ENCODE measurements around the gene DIAPH1.
A peak's percentile ranks its signal among the peaks of the same experiment; 100 is the strongest.

Gene DIAPH1

DNA sequence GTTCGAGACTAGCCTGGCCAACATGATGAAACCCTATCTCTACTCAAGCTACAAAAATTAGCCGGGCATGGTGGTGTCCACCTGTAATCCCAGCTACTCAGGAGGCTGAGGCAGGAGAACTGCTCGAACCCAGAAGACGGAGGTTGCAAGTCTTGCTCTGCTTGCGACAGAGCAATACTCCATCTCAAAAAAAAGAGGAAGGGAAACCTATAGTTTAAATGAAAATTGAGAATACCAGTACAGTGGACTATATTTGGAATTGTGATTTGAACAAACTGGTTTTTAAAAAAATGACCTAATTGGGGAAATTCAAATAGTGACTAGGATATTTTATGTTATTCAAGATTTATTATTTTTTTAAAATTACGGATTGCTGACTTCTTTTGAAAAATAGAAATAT lies 33.2 kb downstream of the DIAPH1 start:
- peaks cover 27% of the 10 kb centered on the region for H3K36me3 ChIP-seq (ENCODE audit: insufficient read depth, low read length)
- H3K9ac ChIP-seq (ENCODE audit: low read depth, low read length) = no peak overlapping the region

DNA sequence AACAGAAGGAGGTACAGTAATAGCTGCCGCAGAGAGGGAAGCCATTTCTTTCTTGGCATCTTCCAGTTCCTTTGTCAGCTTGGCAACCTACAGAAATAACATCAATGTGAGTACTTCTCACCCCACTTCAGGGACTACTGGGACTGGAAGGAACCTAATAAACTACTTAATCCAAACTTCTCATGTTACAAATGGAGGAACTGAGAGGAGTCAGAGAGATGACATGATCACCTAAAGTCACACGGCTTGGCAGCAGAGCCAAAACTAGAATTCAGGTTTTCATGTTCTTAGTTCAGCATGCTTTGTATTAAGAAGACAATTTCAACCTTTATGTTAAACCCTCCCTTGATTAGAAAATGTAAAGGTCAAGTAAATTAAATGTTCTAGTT lies 44.7 kb downstream of the DIAPH1 start:
- H3K9me3 ChIP-seq (ENCODE audit: control insufficient read depth, insufficient read depth, low read length) = no peaks in the 10 kb centered on the region
- peaks cover 4% of the 10 kb centered on the region; the same call in 1 of the 2 replicates for H3K4me1 ChIP-seq (ENCODE audit: insufficient read depth, low read length)
- H3K9ac ChIP-seq (ENCODE audit: low read depth, low read length) = no peak overlapping the region
- H3K36me3 ChIP-seq (ENCODE audit: insufficient read depth, low read length) = peaks cover 40% of the 10 kb centered on the region

More for the DNA sequence above, 33.2 kb downstream of the DIAPH1 start:
- H3K9me3 ChIP-seq (ENCODE audit: control insufficient read depth, insufficient read depth, low read length) = no peaks in the 10 kb centered on the region
- H3K4me1 ChIP-seq (ENCODE audit: insufficient read depth, low read length) = no peaks in the 10 kb centered on the region

DNA sequence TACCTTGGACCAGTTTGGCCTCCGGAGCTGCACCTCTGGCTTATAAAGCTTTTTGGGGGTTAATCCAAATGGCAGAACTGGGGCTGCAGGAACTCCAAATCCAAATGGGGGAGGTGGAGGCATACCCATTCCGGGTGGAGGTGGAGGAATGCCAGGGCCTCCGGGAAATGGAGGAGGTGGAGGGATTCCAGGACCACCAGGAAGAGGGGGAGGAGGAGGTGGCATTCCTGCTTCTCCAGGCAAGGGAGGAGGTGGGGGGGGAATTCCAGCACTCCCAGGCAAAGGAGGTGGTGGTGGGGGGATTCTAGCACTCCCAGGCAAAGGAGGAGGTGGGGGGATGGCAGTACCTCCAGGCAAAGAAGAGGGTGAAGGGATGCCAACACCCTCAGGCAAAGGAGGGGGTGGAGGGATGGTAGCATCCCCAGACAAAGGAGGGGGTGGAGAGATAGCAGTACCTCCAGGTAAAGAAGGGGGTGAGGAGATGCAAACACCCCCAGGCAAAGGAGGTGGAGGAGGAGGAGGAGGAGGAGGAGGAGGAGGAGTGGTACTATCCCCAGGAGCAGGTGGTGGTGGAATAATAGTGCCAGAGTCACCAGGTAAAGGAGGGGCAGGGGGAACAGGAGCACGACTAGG lies 45.2 kb downstream of the DIAPH1 start:
- Histone ChIP-seq H3K9ac (ENCODE audit: low read depth, low read length) (no peak overlapping the region), H3K9me3 (ENCODE audit: control insufficient read depth, insufficient read depth, low read length) (no peaks in the 10 kb centered on the region), H3K36me3 (ENCODE audit: insufficient read depth, low read length) (peaks cover 40% of the 10 kb centered on the region), H3K4me1 (ENCODE audit: insufficient read depth, low read length) (peaks cover 4% of the 10 kb centered on the region; the same call in 1 of the 2 replicates)

DNA sequence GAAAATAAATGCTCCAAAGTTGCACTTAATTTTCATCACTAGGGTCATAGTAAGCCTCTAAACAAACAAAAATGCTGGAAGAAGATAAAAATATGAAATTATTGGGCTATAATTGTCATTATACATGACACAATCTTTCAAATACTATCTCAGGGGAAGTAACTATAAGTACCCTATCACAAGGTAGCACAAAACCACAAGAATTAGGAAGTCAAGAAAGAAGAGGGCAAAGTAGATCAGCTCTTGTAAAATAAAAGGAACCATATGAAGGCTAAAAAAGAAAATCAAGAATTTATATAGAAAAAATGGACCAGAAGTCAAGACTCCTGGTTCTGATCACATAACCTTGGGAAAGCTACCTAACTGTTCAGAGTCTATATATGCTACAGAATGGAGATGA lies 48.1 kb downstream of the DIAPH1 start:
- Histone ChIP-seq H3K9ac (ENCODE audit: low read depth, low read length) (no peak overlapping the region), H3K4me1 (ENCODE audit: insufficient read depth, low read length) (peaks cover 11% of the 10 kb centered on the region), H3K9me3 (ENCODE audit: control insufficient read depth, insufficient read depth, low read length) (no peaks in the 10 kb centered on the region), H3K36me3 (ENCODE audit: insufficient read depth, low read length) (peaks cover 27% of the 10 kb centered on the region)

DNA sequence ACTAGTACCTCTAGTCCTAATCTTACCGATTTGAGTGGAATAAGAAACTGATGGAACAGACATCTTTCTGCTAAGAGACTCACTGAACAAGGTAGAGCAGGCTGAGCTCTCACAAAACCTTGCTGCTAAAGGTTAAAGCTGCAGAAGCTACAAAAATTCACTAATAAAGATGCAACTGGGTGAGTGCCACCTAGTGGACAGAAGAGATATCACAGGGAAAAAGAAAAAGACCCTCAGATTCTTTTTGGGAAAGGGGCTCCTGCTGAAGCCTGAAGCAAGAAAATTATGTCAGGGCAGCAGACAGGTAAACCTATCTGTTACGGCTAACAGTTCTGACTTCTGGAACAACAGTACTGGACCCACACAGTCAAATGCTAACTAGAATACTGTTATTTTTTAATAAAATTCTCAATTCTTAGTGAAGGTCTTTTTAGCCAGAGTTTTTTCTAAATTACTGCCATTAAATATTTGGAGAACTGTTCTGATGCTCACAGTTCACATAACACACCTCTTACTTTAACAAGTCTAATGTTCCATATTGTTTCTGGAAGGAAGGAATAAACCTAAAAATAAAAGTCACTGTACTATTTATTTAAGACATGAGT lies 51.2 kb downstream of the DIAPH1 start:
- Histone ChIP-seq H3K4me1 (ENCODE audit: insufficient read depth, low read length) (peaks cover 7% of the 10 kb centered on the region; the same call in 1 of the 2 replicates), H3K36me3 (ENCODE audit: insufficient read depth, low read length) (peaks cover 26% of the 10 kb centered on the region), H3K9me3 (ENCODE audit: control insufficient read depth, insufficient read depth, low read length) (no peaks in the 10 kb centered on the region; the same call in 1 of the 2 replicates), H3K9ac (ENCODE audit: low read depth, low read length) (no peak overlapping the region)

DNA sequence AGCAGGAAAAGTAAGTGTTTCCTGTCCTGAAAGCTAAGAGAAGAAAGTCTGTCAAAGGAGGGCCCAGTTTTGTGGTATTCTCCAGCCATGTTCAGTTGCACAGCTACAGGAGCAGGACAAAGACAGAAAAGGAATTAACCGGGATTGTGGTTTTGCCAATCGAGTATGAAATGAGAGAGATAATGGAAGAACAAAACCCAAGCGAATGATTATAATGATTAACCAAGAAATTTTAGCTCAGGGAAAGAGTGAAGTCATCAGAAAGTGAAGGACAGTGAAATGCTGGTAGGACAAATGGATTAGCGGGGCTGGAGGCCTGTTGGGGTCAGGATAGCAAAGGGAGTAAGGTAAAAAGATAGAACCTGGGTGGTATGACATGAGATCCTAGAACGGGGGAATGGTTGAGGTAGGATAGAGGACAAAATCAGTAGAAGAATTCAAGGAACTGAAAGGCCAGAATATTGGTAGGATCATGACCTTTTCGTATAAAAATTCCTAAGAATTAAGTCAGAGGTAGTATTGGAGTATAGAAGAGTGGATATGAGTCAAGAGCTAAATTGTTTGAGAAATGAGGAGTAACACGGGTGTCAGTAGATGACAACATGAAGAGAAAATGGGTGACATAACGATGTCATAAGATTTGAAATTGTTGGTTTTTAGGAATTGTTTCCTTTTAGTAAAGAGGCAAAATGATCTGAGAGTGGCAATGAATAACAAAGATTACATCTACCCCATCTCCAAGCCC lies 52.8 kb downstream of the DIAPH1 start:
- Histone ChIP-seq H3K4me1 (ENCODE audit: insufficient read depth, low read length) (peaks cover 10% of the 10 kb centered on the region; the same call in 1 of the 2 replicates), H3K36me3 (ENCODE audit: insufficient read depth, low read length) (peaks cover 22% of the 10 kb centered on the region; the same call in 1 of the 2 replicates), H3K9me3 (ENCODE audit: control insufficient read depth, insufficient read depth, low read length) (no peaks in the 10 kb centered on the region; the same call in 1 of the 2 replicates), H3K9ac (ENCODE audit: low read depth, low read length) (no peak overlapping the region)

DNA sequence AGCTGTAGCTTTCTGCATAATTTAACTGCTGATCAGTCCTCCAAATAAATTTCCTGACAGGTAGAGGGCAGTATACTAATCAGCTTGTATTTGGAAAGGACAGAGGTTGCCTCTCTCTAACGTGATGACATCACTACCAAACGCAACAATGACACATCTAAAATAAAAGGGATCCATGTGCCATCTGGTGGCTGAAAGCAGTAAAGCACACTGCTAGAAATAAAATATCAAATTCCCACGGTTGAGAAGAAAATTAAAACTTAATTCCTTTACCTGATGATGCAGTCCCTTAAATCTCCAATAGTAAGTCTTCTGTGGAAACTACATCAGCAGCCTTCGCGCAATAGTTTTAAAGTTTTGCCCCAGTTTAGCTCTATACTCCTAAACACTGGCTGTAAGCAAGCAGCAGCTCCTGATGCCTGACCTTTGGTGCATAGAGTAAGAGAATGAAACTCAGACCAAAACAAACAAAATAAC lies 54.5 kb downstream of the DIAPH1 start:
- Histone ChIP-seq H3K9me3 (ENCODE audit: control insufficient read depth, insufficient read depth, low read length) (no peaks in the 10 kb centered on the region; the same call in 1 of the 2 replicates), H3K36me3 (ENCODE audit: insufficient read depth, low read length) (peaks cover 22% of the 10 kb centered on the region; the same call in 1 of the 2 replicates), H3K4me1 (ENCODE audit: insufficient read depth, low read length) (peaks cover 22% of the 10 kb centered on the region), H3K9ac (ENCODE audit: low read depth, low read length) (peak overlapping the region; percentile 2; the same call in 1 of the 2 replicates)

DNA sequence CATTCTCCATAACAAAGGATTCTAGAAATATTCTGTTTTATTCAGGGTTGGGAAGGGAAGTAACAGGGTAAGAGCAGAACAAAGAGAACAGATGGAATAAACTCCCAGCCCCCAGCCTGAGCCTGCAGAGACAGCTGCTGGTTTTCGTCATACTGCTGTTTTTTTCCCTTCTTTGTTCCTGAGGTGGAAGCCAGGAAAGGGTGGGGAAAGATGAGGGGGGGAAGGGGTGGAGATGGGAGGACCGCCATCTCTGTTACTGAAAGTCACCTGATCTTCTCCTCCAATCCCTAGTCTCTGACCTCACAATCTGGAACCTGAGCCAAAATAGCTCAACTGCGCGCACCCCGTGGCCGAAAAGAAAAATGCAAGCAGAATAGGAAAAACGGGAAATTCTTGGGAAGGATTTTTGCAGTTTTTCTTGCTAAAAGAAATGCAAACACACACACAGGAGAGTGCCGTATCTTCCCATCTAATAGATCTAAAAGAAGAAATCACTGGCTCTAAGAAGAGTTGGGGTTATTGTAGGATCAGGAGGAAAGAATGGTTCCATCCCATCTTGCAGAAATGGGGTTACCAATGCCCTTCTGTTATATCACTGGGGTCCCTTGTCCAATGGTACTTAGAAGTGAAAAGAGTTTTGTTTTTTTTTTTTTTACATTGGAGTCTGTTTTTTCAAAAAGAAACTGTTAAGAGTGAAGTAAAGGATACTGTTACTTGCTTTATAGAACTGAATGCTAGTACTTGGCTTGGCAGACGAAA lies 57.9 kb downstream of the DIAPH1 start:
- Histone ChIP-seq H3K9ac (ENCODE audit: low read depth, low read length) (peak overlapping the region; percentile 32), H3K9me3 (ENCODE audit: control insufficient read depth, insufficient read depth, low read length) (no peaks in the 10 kb centered on the region; the same call in 1 of the 2 replicates), H3K36me3 (ENCODE audit: insufficient read depth, low read length) (peaks cover 7% of the 10 kb centered on the region; the same call in 1 of the 2 replicates), H3K4me1 (ENCODE audit: insufficient read depth, low read length) (peaks cover 28% of the 10 kb centered on the region)

DNA sequence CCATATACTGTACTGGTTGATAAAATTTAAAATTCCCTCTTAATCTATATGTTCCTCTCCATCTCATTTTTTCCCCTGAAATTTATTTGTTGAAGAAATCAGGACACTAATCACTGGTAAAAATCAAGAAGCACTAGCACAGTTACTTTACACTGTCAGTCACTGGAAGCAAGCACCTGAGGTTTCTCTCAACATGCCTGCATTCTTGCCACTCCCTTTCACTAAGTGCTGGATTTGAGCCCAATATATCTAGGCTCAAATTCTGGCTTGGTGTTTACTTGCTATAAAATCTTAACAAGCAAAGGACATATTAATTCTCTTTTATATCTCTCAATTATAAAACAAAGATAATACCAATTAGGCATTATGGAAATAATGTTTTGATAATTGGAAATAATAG lies 58.6 kb downstream of the DIAPH1 start:
- Histone ChIP-seq H3K9me3 (ENCODE audit: control insufficient read depth, insufficient read depth, low read length) (no peaks in the 10 kb centered on the region; the same call in 1 of the 2 replicates), H3K9ac (ENCODE audit: low read depth, low read length) (peak overlapping the region; percentile 32), H3K36me3 (ENCODE audit: insufficient read depth, low read length) (peaks cover 6% of the 10 kb centered on the region; the same call in 1 of the 2 replicates), H3K4me1 (ENCODE audit: insufficient read depth, low read length) (peaks cover 28% of the 10 kb centered on the region)

DNA sequence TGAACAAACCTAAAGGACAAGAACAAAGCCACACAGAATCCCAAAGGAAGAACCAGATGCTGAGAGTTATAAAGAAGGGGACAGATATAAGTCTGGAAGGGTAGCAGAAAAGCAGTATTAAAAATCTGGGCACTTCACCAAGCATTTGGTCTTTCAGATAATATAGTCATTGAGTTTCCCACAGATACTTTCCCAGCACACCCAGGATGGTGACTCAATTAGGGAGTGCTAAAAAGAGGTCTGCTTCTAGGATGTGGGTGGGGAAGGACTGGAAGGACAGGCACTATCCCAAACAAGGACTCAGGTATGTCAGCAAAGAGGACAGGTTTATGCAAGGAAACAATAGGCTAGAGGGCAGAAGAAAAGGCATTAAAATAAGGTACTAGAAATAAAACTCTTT lies 59.3 kb downstream of the DIAPH1 start:
- Histone ChIP-seq H3K9ac (ENCODE audit: low read depth, low read length) (no peak overlapping the region; the same call in 1 of the 2 replicates), H3K36me3 (ENCODE audit: insufficient read depth, low read length) (peaks cover 6% of the 10 kb centered on the region; the same call in 1 of the 2 replicates), H3K9me3 (ENCODE audit: control insufficient read depth, insufficient read depth, low read length) (no peaks in the 10 kb centered on the region; the same call in 1 of the 2 replicates), H3K4me1 (ENCODE audit: insufficient read depth, low read length) (peaks cover 28% of the 10 kb centered on the region)

GRCh38 chr5:141558150-141558549 lies 60.6 kb downstream of the DIAPH1 start:
- Histone ChIP-seq H3K36me3 (ENCODE audit: insufficient read depth, low read length) (no peaks in the 10 kb centered on the region), H3K4me1 (ENCODE audit: insufficient read depth, low read length) (peaks cover 28% of the 10 kb centered on the region), H3K9ac (ENCODE audit: low read depth, low read length) (peak overlapping the region; percentile 25), H3K9me3 (ENCODE audit: control insufficient read depth, insufficient read depth, low read length) (no peaks in the 10 kb centered on the region; the same call in 1 of the 2 replicates)

DNA sequence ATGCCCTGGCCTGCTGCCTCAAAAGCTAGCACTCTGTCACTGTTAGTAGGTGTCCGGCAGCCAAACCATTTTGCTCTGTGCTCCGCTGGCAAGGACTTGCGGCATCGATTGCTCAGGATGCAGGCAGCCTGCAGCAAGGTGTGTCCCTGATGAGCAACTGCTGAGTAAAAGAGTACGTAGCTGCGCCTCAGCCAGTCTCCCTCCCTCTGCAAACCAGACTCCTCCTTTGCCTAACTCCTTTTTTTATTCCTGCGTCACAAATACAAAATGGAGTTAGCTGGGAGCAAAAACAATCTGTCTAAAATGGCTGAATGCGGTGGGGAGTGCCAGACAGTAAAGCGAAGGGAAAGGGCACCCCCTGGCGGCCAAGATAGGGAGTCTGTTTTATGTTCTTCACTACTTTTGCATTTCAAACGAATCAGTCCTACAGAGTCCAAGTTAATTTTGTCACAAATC lies 61.1 kb downstream of the DIAPH1 start:
- Histone ChIP-seq H3K9ac (ENCODE audit: low read depth, low read length) (peak overlapping the region; percentile 25), H3K4me1 (ENCODE audit: insufficient read depth, low read length) (peaks cover 28% of the 10 kb centered on the region), H3K9me3 (ENCODE audit: control insufficient read depth, insufficient read depth, low read length) (no peaks in the 10 kb centered on the region; the same call in 1 of the 2 replicates), H3K36me3 (ENCODE audit: insufficient read depth, low read length) (no peaks in the 10 kb centered on the region)

- Histone ChIP-seq H3K9me3 (ENCODE audit: control insufficient read depth, insufficient read depth, low read length) (peaks cover 8% of the 10 kb centered on the region), H3K9ac (ENCODE audit: low read depth, low read length) (no peak overlapping the region), H3K4me1 (ENCODE audit: insufficient read depth, low read length) (no peaks in the 10 kb centered on the region), H3K36me3 (ENCODE audit: insufficient read depth, low read length) (peaks cover 7% of the 10 kb centered on the region; the same call in 1 of the 2 replicates)
Observed at GRCh38 chr5:141547921-141548320, 70.9 kb downstream of the DIAPH1 start.

Measured in ES-I3 (cell line).